Naive thymus-derived CD4-positive, alpha-beta T cell (primary cell): ENCODE results near the gene ZBTB26. TPM values are rescaled to one million over a fixed set of nuclear protein-coding genes. Genes with fewer than 3 reads are reported as not detected.
A peak's percentile ranks its signal among the peaks of the same experiment; 100 is the strongest.

Source experiments
- ATAC-seq: fragments of 150-1000 bp; cut with Tn5 transposase; 2 replicates; pipeline ENCODE4 v1.10.0; 2021; ENCODE audit warnings: mild to moderate bottlenecking, moderate library complexity
- CTCF ChIA-PET: fragments of 350-600 bp; sonication (Branson Sonifier 250); formaldehyde crosslinking; loops from one replicate; lab custom pipeline; 2021; ENCODE audit warnings: antibody characterized with exemption; lab: Charles Lee
- POLR2A ChIA-PET: fragments of 350-600 bp; sonication (Branson Sonifier 250); formaldehyde crosslinking; loops from one replicate; lab custom pipeline; 2021; ENCODE audit warnings: antibody characterized with exemption, inconsistent platforms; lab: Charles Lee
- DNase-seq, 9 donors: peaks; one replicate each; pipeline versions ENCODE4 v3.0.0 to v3.0.0-alpha.2; 2020 to 2022; ENCODE audit warnings: mixed read lengths in 1 of 9
- H3K27ac ChIP-seq: one replicate; pipeline ENCODE4 v1.7.0; 2013; ENCODE audit warnings: mild to moderate bottlenecking, low read depth, low read length, moderate library complexity
- H3K27me3 ChIP-seq, 2 donors: one replicate each; pipeline ENCODE4 v1.7.0; 2013; ENCODE audit warnings: low read length in 2 of 2, mild to moderate bottlenecking in 2 of 2, moderate library complexity in 2 of 2; ENCODE audit not compliant: control insufficient read depth in 2 of 2, insufficient read depth in 2 of 2
- H3K36me3 ChIP-seq, 3 experiments: 1 replicate in 2 of 3; 2 replicates in 1 of 3; pipeline ENCODE4 v1.7.0; 2013; ENCODE audit warnings: low read length in 3 of 3, mild to moderate bottlenecking in 3 of 3, moderate library complexity in 1 of 3; ENCODE audit not compliant: insufficient read depth in 3 of 3, control insufficient read depth in 2 of 3
- H3K4me1 ChIP-seq, 2 donors: one replicate each; pipeline ENCODE4 v1.7.0; 2013; ENCODE audit warnings: low read length in 2 of 2, mild to moderate bottlenecking in 2 of 2, moderate library complexity in 1 of 2; ENCODE audit not compliant: control insufficient read depth in 2 of 2, insufficient read depth in 2 of 2
- H3K4me3 ChIP-seq: 2 replicates; pipeline ENCODE4 v1.7.0; 2013; ENCODE audit warnings: mild to moderate bottlenecking, low read length
- H3K9me3 ChIP-seq, 3 experiments: 1 replicate in 2 of 3; 2 replicates in 1 of 3; pipeline ENCODE4 v1.7.0; 2013; ENCODE audit warnings: low read length in 3 of 3; ENCODE audit not compliant: control insufficient read depth in 2 of 3
- H3K27ac Mint-ChIP-seq, 9 donors: one replicate each; pipeline ENCODE4 v1.8.0; 2020 to 2022; ENCODE audit warnings: mixed read lengths in 9 of 9, mild to moderate bottlenecking in 8 of 9, moderate library complexity in 5 of 9, inconsistent platforms in 2 of 9
- H3K27me3 Mint-ChIP-seq, 5 donors: one replicate each; pipeline ENCODE4 v1.8.0; 2021 to 2022; ENCODE audit warnings: mixed read lengths in 5 of 5, mild to moderate bottlenecking in 1 of 5
- H3K36me3 Mint-ChIP-seq, 5 donors: one replicate each; pipeline ENCODE4 v1.8.0; 2020 to 2022; ENCODE audit warnings: mixed read lengths in 5 of 5, mild to moderate bottlenecking in 3 of 5, inconsistent platforms in 1 of 5
- H3K4me1 Mint-ChIP-seq, 7 donors: one replicate each; pipeline ENCODE4 v1.8.0; 2020 to 2022; ENCODE audit warnings: mixed read lengths in 7 of 7, mild to moderate bottlenecking in 3 of 7, inconsistent platforms in 1 of 7
- H3K4me3 Mint-ChIP-seq, 10 donors: one replicate each; pipeline ENCODE4 v1.8.0; 2020 to 2022; ENCODE audit warnings: mild to moderate bottlenecking in 10 of 10, mixed read lengths in 10 of 10, moderate library complexity in 6 of 10, inconsistent platforms in 2 of 10
- H3K9me3 Mint-ChIP-seq, 11 donors: one replicate each; pipeline ENCODE4 v1.8.0; 2020 to 2022; ENCODE audit warnings: mixed read lengths in 11 of 11, mild to moderate bottlenecking in 4 of 11, inconsistent platforms in 1 of 11, moderate library complexity in 1 of 11
- intact Hi-C, 2 donors: fragments of 100-400 bp; cut with micrococcal nuclease; formaldehyde crosslinking; loops; one replicate each; pipeline ENCODE4 v1.15.1; 2023
- polyA plus RNA-seq, 2 donors: library from polyadenylated mRNA; unstranded; fragments of 300-500 nt; fragmentation: Illumina TruSeq; gene quantifications; one replicate each; pipeline ENCODE4 v1.2.3, GENCODE V29; 2021
- total RNA-seq, 6 experiments: library from RNA in 5 of 6; stranded (reverse) in 5 of 6; gene quantifications; 1 replicate in 5 of 6; 2 replicates in 1 of 6; pipeline ENCODE4 v1.2.3 and lab custom pipeline; 2021 to 2026

ZBTB26 gene
- total and polyA plus RNA-seq, 7 experiments from 2014 or later = 1.1 to 11.0 (median 7.7) TPM

DNA sequence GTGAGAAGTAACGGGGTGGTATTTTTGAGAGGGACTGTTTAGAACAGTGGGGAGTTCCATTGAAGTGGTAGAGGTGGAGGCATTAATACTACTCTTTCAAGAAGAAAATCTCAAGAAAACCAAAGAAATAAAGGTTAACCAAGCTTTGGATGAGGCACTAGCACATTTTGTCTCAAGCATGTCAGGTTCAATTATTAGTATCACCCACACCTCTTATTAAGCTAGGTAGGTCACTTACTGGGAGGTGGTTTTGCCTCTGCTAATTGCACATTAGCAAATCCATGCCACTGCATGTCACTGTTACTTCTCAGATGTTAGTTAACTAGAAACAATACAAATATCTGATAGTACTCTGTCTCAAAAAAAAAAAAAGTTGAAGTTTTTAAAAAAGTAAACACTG is 19.7 kb upstream of the ZBTB26 start:
- CTCF ChIA-PET = interaction anchor here (0.7 kb wide), 1 partner anchor 10 kb away, joined by 3 read pairs; no protein-coding TSS in a partner anchor
- no peaks in the 10 kb centered on the region for H3K4me1 ChIP-seq
- POLR2A ChIA-PET = no interaction called here
- H3K9me3 ChIP-seq = no peaks in the 10 kb centered on the region
- Mint-ChIP-seq H3K27ac (no peak overlapping the region), H3K36me3 (peaks cover 0 to 25% (median 7%) of the 10 kb centered on the region in 5 donors), H3K4me3 (peak overlapping the region in 1 of 10 donors; percentile 38), H3K9me3 (no peaks in the 10 kb centered on the region), H3K27me3 (no peaks in the 10 kb centered on the region), H3K4me1 (peaks cover 23 to 65% (median 55%) of the 10 kb centered on the region in 7 donors)
- H3K27ac ChIP-seq = no peak overlapping the region
- no peak overlapping the region for H3K4me3 ChIP-seq
- H3K27me3 ChIP-seq = no peaks in the 10 kb centered on the region
- intact Hi-C loops = no loop called here
- no peaks in the 10 kb centered on the region for H3K36me3 ChIP-seq
- ATAC-seq (no peak), DNase-seq (no peak)

DNA sequence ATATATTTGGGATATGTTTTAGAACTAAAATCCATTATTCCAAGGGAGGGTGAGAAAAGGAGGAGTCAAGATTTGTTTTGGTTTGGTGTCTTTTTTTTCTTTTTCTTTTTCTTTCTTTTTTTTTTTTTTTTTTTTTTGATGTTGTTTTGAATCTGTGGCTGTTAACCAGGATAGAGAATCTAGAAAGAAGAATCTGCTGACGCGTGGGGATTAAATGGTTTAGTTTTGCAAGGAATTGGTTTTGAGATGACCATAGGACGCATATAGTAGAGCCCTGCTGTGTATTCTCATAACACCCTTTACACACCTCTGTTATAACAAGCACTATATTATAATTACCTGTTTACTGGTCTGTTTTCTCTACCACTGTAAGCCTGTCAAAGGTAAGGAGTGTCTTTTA is 19.0 kb upstream of the ZBTB26 start:
- Mint-ChIP-seq H3K27me3 (no peaks in the 10 kb centered on the region), H3K4me3 (no peak overlapping the region), H3K27ac (no peak overlapping the region), H3K9me3 (no peaks in the 10 kb centered on the region), H3K4me1 (peaks cover 30 to 69% (median 57%) of the 10 kb centered on the region in 7 donors), H3K36me3 (peaks cover 0 to 27% (median 7%) of the 10 kb centered on the region in 5 donors)
- H3K4me3 ChIP-seq = no peak overlapping the region
- H3K27ac ChIP-seq = no peak overlapping the region
- no peaks in the 10 kb centered on the region for H3K4me1 ChIP-seq
- H3K9me3 ChIP-seq = no peaks in the 10 kb centered on the region
- no peaks in the 10 kb centered on the region for H3K36me3 ChIP-seq
- CTCF ChIA-PET = interaction anchor here (0.7 kb wide), 1 partner anchor 11 kb away, joined by 3 read pairs; no protein-coding TSS in a partner anchor
- no peak for DNase-seq
- no peak for ATAC-seq
- POLR2A ChIA-PET = no interaction called here
- intact Hi-C loops = no loop called here
- no peaks in the 10 kb centered on the region for H3K27me3 ChIP-seq

DNA sequence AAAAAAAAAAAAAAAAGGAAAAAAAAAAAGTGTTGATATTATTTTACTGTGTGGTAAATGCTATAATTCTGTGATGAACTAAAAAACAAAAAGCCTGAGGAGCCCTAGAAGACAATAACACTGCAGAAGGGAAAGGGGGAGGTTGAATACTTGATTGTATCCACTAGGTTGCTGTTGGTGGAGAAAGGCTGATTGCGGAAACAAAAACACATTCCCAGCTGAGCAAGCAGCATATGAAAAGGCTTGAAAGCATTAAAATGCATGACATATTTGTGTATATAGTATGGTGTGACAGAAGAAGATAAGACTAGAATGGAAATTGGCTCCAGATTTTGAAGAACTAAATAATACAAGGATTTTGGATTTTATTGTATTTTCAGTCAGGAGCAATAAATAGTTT is 18.4 kb upstream of the ZBTB26 start:
- H3K4me3 ChIP-seq = no peak overlapping the region
- H3K36me3 Mint-ChIP-seq = peaks cover 0 to 25% (median 1%) of the 10 kb centered on the region in 5 donors
- no peaks in the 10 kb centered on the region for H3K27me3 Mint-ChIP-seq
- H3K4me1 ChIP-seq = no peaks in the 10 kb centered on the region
- ChIA-PET CTCF (no interaction called here), POLR2A (interaction anchor here (0.6 kb wide), 1 partner anchor 46 kb away, joined by 3 read pairs; no protein-coding TSS in a partner anchor)
- ATAC-seq (no peak), DNase-seq (no peak)
- no peak overlapping the region for H3K4me3 Mint-ChIP-seq
- H3K4me1 Mint-ChIP-seq = peaks cover 31 to 68% (median 57%) of the 10 kb centered on the region in 7 donors
- H3K9me3 ChIP-seq = no peaks in the 10 kb centered on the region
- no peak overlapping the region for H3K27ac ChIP-seq
- H3K36me3 ChIP-seq = no peaks in the 10 kb centered on the region
- intact Hi-C loops = loop anchor here in 1 of 2 donors (10.0 kb wide), 1 partner anchor 315 kb away; the partner anchor contains the start of gene STRBP
- H3K27me3 ChIP-seq = no peaks in the 10 kb centered on the region
- H3K9me3 Mint-ChIP-seq = no peaks in the 10 kb centered on the region
- H3K27ac Mint-ChIP-seq = no peak overlapping the region

DNA sequence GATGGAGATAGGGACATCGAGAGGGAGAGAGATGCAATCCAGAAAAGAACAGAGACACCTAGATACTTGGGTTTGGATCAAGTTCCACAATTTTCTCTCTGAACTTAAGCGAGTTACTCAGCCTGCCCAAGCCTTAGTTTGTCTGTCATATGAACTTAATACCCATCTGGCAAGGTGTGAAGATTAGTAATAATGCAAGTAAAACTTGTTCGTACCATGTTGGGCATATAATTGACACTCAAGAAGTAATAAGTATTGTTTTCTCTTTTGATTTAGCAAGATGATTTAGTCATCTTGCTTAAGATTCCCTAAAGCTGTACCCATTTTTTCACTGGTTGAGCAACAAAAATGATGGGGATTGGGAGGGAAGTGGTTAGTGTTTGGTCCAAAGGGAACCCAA is 17.0 kb upstream of the ZBTB26 start:
- H3K9me3 ChIP-seq = no peaks in the 10 kb centered on the region
- Mint-ChIP-seq H3K4me1 (peaks cover 31 to 63% (median 51%) of the 10 kb centered on the region in 7 donors), H3K4me3 (peak overlapping the region in 2 of 10 donors; percentile 25 to 53), H3K27ac (peak overlapping the region in 1 of 9 donors; percentile 27), H3K36me3 (peaks cover 0 to 24% (median 1%) of the 10 kb centered on the region in 5 donors), H3K9me3 (no peaks in the 10 kb centered on the region), H3K27me3 (no peaks in the 10 kb centered on the region)
- H3K4me3 ChIP-seq = no peak overlapping the region
- intact Hi-C loops = loop anchor here in 1 of 2 donors (10.0 kb wide), 1 partner anchor 316 kb away; the partner anchor contains the start of gene STRBP
- CTCF ChIA-PET = interaction anchor here (1.0 kb wide), 1 partner anchor 18 kb away, joined by 4 read pairs; no protein-coding TSS in a partner anchor
- no peak for ATAC-seq
- no peak overlapping the region for H3K27ac ChIP-seq
- H3K27me3 ChIP-seq = no peaks in the 10 kb centered on the region
- H3K4me1 ChIP-seq = no peaks in the 10 kb centered on the region
- no peak for DNase-seq
- POLR2A ChIA-PET = no interaction called here
- H3K36me3 ChIP-seq = no peaks in the 10 kb centered on the region

DNA sequence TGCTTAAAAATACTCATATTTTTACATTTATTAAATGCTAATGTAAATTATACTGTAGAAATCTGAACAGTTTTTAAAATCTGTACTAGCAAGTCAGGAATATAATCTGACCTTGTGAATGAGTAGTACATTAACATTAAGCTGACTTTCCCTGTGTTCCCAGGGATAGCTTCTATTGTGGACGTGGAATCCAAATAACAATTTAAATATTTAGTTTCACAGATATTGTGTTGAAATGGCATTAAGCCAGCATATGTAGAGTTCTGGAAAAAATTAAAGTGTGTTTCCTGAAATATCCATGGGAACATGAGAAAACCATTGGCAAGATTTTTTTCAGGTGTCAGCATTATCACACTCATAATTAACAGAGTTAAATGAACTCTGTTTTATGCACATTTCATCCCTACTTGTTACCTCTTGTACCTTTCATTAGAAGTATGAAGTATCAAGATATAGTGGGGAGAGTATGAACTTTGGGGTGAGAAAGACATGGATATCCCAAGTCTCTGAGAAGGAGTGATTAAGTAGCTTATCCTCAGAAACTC is 15.2 kb upstream of the ZBTB26 start:
- H3K4me1 Mint-ChIP-seq = peaks cover 37 to 75% (median 61%) of the 10 kb centered on the region in 7 donors
- ATAC-seq (no peak), DNase-seq (no peak)
- Histone ChIP-seq H3K27ac (no peak overlapping the region), H3K9me3 (no peaks in the 10 kb centered on the region), H3K4me3 (no peak overlapping the region), H3K27me3 (no peaks in the 10 kb centered on the region), H3K4me1 (peaks cover 6 to 10% of the 10 kb centered on the region in 2 donors), H3K36me3 (no peaks in the 10 kb centered on the region)
- ChIA-PET CTCF (interaction anchor here (0.6 to 1.4 kb wide), 2 partner anchors 11 to 12 kb away, joined by 3 to 4 read pairs; no protein-coding TSS in a partner anchor), POLR2A (no interaction called here)
- intact Hi-C loops = loop anchor here in 1 of 2 donors (10.0 kb wide), 1 partner anchor 318 kb away; the partner anchor contains the start of gene STRBP
- H3K36me3 Mint-ChIP-seq = peaks cover 0 to 24% (median 1%) of the 10 kb centered on the region in 5 donors
- H3K27me3 Mint-ChIP-seq = no peaks in the 10 kb centered on the region
- H3K27ac Mint-ChIP-seq = peak overlapping the region in 1 of 9 donors; percentile 1
- H3K4me3 Mint-ChIP-seq = no peak overlapping the region
- no peaks in the 10 kb centered on the region for H3K9me3 Mint-ChIP-seq

GRCh38 chr9:122944960-122945888 is 13.9 kb upstream of the ZBTB26 start:
- Mint-ChIP-seq H3K36me3 (peaks cover 0 to 24% (median 1%) of the 10 kb centered on the region in 5 donors), H3K4me3 (peak overlapping the region in 1 of 10 donors; percentile 27), H3K27me3 (no peaks in the 10 kb centered on the region), H3K4me1 (peaks cover 39 to 75% (median 61%) of the 10 kb centered on the region in 7 donors), H3K27ac (no peak overlapping the region), H3K9me3 (peaks cover 0 to 2% (median 0%) of the 10 kb centered on the region in 11 donors)
- CTCF ChIA-PET = interaction anchor here (1.0 kb wide), 1 partner anchor 32 kb away, joined by 3 read pairs; the partner anchor contains the start of gene ZBTB6
- Histone ChIP-seq H3K4me3 (no peak overlapping the region), H3K27me3 (no peaks in the 10 kb centered on the region), H3K36me3 (peaks cover 0 to 5% (median 0%) of the 10 kb centered on the region in 3 experiments), H3K9me3 (no peaks in the 10 kb centered on the region), H3K4me1 (peaks cover 10 to 12% of the 10 kb centered on the region in 2 donors), H3K27ac (no peak overlapping the region)
- ATAC-seq (no peak), DNase-seq (no peak)
- POLR2A ChIA-PET = no interaction called here
- intact Hi-C loops = loop anchor here in 1 of 2 donors (5.0 to 10.0 kb wide), 2 partner anchors 42 to 320 kb away; partner anchors contain the start of gene STRBP
